Effector memory CD4-positive, alpha-beta T cell (primary cell): ENCODE measurements around the gene WWC1.

Experiments used
- DNase-seq, 3 donors: peaks; one replicate each; pipeline ENCODE4 v3.0.0-alpha.2; 2020
- H3K27ac ChIP-seq: 2 replicates; pipeline ENCODE4 v1.7.0; 2013; ENCODE audit warnings: mild to moderate bottlenecking, low read length, moderate library complexity; ENCODE audit not compliant: insufficient read depth, poor library complexity, severe bottlenecking
- H3K27me3 ChIP-seq: replicated peaks from 2 replicates; pipeline ENCODE4 v1.7.0; 2013; ENCODE audit warnings: mild to moderate bottlenecking, low read length; ENCODE audit not compliant: insufficient read depth, control insufficient read depth, poor library complexity, severe bottlenecking
- H3K36me3 ChIP-seq: 2 replicates; pipeline ENCODE4 v1.7.0; 2013; ENCODE audit warnings: mild to moderate bottlenecking, low read length, moderate library complexity; ENCODE audit not compliant: control insufficient read depth, insufficient read depth
- H3K4me1 ChIP-seq: 2 replicates; pipeline ENCODE4 v1.7.0; 2013; ENCODE audit warnings: low read length, mild to moderate bottlenecking; ENCODE audit not compliant: control insufficient read depth, insufficient read depth, poor library complexity, severe bottlenecking
- H3K4me3 ChIP-seq: 2 replicates; pipeline ENCODE4 v1.7.0; 2013; ENCODE audit warnings: low read length, low read depth, mild to moderate bottlenecking; ENCODE audit not compliant: insufficient read depth, poor library complexity, severe bottlenecking
- H3K9me3 ChIP-seq: 2 replicates; pipeline ENCODE4 v1.7.0; 2013; ENCODE audit warnings: mild to moderate bottlenecking, low read length, moderate library complexity; ENCODE audit not compliant: control insufficient read depth

Gene WWC1

DNA sequence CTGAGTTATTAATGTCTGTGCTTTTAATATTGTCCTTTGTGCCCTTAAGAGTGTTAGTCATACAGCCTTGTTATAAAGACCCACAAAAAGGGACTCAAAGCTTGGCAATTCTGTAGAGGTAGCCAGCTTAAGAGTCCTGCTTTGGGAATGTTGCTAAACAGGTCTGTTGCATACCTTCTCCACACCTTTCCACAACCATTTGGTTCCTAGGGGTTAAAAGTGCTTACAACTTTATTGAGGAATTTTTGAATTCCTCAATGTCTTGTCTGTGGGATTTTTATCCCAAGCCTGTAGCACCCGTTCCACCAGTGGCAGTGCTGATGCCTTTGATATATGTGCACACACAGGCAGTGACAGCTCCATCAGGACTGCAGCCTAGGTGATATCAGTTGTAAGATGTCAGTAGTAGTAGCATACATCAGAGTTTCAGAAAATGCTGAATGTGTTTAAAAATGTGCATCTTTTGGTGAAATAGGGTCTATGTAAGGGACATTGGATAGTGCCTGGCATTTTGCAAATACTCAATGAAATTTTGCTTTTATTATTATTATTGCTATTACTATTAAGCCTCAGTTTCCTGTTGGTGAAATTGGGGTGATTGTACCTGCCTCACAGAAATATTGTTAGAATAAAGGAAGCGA lies 68.5 kb downstream of the WWC1 start:
- DNase-seq: no peak
- Histone ChIP-seq H3K27ac (no peak overlapping the region), H3K27me3 (no peaks in the 10 kb centered on the region), H3K36me3 (no peaks in the 10 kb centered on the region), H3K4me3 (no peak overlapping the region), H3K9me3 (no peaks in the 10 kb centered on the region), H3K4me1 (no peaks in the 10 kb centered on the region)

- H3K27me3 ChIP-seq: no peaks in the 10 kb centered on the region
- no peak overlapping the region for H3K4me3 ChIP-seq
- H3K9me3 ChIP-seq: no peaks in the 10 kb centered on the region
- no peaks in the 10 kb centered on the region for H3K4me1 ChIP-seq
- DNase-seq: no peak
- H3K36me3 ChIP-seq: no peaks in the 10 kb centered on the region
- H3K27ac ChIP-seq: no peak overlapping the region
Observed at GRCh38 chr5:168360521-168361285, 69.3 kb downstream of the WWC1 start.

GRCh38 chr5:168362097-168362885 lies 70.8 kb downstream of the WWC1 start:
- H3K27me3 ChIP-seq: no peaks in the 10 kb centered on the region
- H3K4me1 ChIP-seq: no peaks in the 10 kb centered on the region
- no peaks in the 10 kb centered on the region for H3K9me3 ChIP-seq
- DNase-seq: no peak
- H3K36me3 ChIP-seq: no peaks in the 10 kb centered on the region
- H3K27ac ChIP-seq: no peak overlapping the region
- H3K4me3 ChIP-seq: no peak overlapping the region

DNA sequence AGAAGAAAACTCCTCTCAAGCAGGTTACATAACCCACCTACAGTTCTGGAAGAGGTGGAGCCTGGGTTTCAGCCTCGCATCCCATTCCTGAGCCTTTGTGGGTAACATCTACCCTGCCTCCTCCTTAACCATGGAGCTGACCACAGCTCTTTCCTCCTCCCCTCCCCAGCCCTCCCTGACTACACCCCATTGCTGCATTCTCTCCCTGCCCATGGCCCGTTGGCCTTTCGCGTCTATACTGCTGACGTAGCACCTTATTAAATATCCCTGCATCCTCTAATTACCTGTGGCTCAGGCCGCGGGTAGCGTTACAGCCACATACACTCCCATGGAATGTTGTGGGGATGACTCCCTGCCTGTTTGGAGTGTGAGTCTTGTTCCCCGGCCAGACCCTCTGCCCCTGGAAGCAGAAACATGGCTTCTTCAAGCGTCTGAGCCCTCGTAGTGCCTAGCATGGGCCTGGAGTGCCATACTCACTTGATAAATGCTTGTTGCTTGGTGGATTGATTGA lies 72.8 kb downstream of the WWC1 start:
- no peak for DNase-seq
- no peaks in the 10 kb centered on the region for H3K4me1 ChIP-seq

DNA sequence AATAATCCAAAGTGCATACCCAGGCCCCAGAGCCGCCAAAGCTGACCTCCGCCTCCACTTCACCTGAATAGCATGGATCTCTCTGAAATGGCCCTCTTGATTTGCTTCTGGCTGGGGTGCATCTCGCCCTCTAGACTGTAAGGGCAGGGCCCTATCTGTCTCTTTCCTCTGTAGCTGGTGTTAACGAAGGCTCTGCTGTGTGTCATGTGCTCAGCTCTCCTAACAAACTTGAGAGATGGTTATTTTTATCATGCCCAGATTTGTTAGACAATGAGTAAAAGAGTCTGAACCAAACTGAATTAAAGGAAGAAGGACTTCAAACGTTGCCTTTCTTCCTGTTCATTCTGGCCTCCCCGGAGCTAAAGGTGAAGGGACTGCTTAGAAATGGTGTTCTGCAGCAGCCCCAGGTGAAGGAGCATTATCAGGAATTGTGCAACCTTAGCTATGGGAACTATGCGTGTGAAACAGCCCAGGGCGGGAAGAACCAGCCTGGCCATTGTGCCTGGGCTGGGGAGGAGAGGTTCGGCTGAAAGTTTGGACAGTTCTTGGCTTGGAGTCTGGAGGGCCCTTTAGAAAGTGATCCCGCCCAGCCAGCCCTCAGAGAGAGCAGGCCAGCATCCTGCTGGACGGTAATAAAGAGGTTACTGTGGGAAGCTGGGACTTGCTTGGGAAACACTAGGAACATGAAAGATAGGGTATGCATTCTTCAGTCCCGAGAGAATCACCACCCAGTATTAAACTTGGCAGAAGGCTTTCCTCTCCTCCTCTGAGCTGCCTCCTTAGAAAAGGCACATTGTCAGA lies 73.5 kb downstream of the WWC1 start:
- Histone ChIP-seq H3K4me3 (no peak overlapping the region), H3K27ac (no peak overlapping the region), H3K27me3 (no peaks in the 10 kb centered on the region), H3K9me3 (no peaks in the 10 kb centered on the region), H3K36me3 (no peaks in the 10 kb centered on the region), H3K4me1 (no peaks in the 10 kb centered on the region)
- no peak for DNase-seq

More for the DNA sequence above, 72.8 kb downstream of the WWC1 start:
- Histone ChIP-seq H3K4me3 (no peak overlapping the region), H3K36me3 (no peaks in the 10 kb centered on the region), H3K27me3 (no peaks in the 10 kb centered on the region), H3K9me3 (no peaks in the 10 kb centered on the region), H3K27ac (no peak overlapping the region)

DNA sequence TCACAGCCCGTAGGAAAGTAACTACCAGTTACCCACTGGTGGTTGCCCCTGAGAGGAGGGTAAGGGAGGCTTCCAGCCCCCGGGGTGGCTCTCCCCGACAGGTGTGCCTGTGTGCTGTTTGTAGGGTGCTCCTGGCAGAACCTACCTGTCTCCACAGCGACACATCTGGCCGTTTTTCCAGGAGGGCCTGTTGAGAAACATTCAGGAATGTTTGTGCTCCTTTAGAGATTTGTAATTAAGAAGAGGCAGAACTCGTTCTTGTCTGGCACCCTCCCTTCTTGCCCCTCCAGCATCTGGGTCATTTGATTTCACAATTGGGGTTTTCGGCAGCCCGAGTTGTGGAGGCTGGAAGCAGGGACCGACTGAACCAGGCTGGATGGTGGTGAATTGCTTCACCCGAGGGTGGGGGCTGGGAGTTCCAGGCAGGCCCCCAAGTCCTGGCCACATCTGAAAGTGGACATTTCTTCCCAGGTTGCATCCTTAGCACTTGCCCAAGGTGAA lies 74.2 kb downstream of the WWC1 start:
- Histone ChIP-seq H3K4me1 (no peaks in the 10 kb centered on the region), H3K9me3 (no peaks in the 10 kb centered on the region), H3K27me3 (no peaks in the 10 kb centered on the region), H3K4me3 (no peak overlapping the region), H3K27ac (no peak overlapping the region), H3K36me3 (no peaks in the 10 kb centered on the region)
- DNase-seq: no peak

DNA sequence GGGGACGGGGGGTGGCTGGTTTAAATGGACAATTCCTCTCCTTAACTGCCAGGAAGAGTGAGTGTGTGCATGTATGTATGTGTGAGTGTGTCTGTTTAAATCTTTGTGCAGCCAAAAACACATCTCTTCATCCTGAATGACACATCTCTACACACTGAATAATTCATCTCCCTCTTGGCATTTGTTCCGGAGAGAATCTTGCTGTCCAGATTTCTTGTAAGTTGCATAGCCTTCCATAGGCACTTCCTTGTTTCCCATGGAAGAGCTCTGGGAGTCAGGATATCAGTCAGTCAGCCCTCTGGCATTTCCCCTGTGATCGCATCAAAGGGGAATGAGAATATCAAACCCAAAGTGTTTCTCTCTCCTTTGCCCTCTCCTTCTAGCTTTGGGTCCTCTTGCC lies 74.7 kb downstream of the WWC1 start:
- H3K36me3 ChIP-seq: no peaks in the 10 kb centered on the region
- no peaks in the 10 kb centered on the region for H3K27me3 ChIP-seq
- H3K4me1 ChIP-seq: no peaks in the 10 kb centered on the region
- H3K9me3 ChIP-seq: no peaks in the 10 kb centered on the region
- no peak for DNase-seq
- H3K27ac ChIP-seq: no peak overlapping the region
- H3K4me3 ChIP-seq: no peak overlapping the region

- H3K4me3 ChIP-seq: no peak overlapping the region
- H3K36me3 ChIP-seq: no peaks in the 10 kb centered on the region
- H3K27ac ChIP-seq: no peak overlapping the region
- no peak for DNase-seq
- no peaks in the 10 kb centered on the region for H3K4me1 ChIP-seq
- H3K9me3 ChIP-seq: no peaks in the 10 kb centered on the region
- H3K27me3 ChIP-seq: no peaks in the 10 kb centered on the region
Observed at GRCh38 chr5:168368854-168369253, 77.4 kb downstream of the WWC1 start.

DNA sequence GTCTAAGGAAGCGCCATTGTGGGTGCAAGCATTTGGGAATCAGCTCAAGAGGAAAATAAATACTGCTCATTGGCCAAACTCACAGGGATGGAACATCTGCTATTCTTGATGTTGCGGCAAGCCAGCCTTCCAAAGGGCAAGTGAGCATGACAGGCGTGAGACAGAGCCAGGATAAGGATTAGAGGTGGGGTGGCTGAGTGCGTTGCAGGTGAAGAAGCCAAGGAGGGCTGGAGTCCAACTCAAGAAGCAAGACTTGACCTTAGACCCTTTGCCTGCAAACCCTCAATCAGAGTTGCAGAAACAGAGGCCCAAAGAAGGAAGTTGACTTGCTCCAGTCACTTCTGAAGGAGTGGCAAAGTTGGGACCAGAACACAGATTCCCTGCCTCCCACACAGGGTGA lies 79.4 kb downstream of the WWC1 start:
- no peaks in the 10 kb centered on the region for H3K9me3 ChIP-seq
- no peaks in the 10 kb centered on the region for H3K4me1 ChIP-seq
- H3K27me3 ChIP-seq: no peaks in the 10 kb centered on the region
- no peak overlapping the region for H3K27ac ChIP-seq
- H3K4me3 ChIP-seq: no peak overlapping the region
- no peak for DNase-seq
- no peaks in the 10 kb centered on the region for H3K36me3 ChIP-seq
